Kidney glomerular epithelial cell (primary cell): ENCODE results near the gene EPB42.
"Not testable (repeated sequence)": the region's sequence is repeated elsewhere in the genome, so short reads cannot be mapped to it uniquely, and the experiment has no call there.

Experiments
- DNase-seq: peaks from one replicate; lab custom pipeline; 2025; lab: John Stamatoyannopoulos, UW

Gene EPB42

DNA sequence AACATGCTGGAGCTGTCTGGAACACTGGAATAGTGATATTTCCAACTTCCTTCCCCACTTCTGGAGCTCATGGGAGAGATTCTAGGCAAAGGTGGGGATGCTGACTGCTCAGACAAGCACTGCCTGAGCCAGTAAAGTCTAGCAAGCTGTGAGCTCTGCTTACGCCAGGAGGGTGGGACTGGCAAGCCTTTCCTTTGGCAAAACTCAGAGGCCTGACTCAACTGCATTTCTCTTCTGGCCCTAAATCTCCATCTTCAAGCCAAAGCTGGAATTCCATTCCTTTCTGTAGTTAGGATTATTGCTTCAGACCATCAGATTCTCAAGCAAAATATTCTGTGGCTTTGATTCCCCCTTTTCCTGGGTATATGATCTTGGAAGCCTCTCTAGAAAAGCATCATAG, 20.3 kb upstream of the EPB42 start:
- no peak for DNase-seq

DNA sequence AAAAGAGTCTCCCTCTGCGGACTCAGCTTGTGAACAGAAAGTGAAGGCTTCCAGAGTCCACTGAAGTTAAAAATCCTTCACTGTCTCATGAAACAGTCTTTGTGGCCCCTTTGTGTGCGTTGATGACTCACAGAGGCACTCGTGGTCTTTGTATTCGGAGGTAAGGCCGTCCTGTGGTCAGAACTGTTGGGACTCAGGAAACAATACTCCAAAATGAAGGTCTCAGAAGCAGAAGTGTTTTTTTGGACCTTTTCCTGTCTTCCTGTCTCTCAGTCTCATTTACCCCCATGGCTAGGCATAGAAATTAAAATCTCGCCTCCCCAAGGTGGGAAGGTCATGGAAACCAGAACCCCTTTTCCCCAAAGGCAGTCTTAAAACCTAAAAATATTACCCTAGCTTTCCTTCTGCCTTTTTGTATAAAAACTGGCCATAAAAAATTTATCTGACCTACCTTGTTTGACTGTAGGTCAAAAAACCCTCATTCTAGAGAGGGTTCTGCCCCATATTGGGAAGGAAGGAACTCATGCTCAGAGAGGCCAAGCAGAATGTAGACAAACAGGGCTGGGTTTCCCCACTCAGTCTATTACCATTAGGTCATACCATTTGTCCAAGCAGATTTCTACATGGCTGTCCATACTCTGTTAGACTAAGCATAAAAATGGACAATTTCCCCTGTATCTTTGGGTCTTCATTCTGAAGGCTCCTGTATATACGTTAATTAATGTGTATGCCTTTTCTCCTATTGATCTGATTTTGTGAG, 19.1 kb upstream of the EPB42 start:
- no peak for DNase-seq

DNA sequence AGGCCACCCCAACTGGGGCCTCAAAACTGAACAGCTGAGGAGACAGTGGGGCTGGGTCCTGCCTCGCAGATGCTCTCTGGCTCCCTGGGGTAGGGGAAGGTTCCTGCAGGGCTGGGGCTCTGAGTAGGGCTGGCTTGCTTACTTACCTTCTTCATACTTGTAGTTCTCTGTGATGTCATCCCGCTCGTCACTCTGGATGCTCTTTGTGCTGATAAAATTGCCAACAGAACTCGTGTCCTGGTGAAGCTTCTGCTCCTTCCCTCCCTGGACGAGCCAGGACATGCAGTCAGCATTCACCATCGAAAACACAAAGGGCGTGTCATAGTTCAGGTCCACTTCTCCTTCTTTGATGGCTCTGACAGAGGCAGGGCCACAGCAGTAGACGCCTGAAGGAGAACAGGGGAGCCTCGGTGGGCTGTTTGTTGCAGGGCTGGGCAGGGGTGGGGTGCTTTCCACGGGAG, 17.9 kb upstream of the EPB42 start:
- DNase-seq, result no peak

DNA sequence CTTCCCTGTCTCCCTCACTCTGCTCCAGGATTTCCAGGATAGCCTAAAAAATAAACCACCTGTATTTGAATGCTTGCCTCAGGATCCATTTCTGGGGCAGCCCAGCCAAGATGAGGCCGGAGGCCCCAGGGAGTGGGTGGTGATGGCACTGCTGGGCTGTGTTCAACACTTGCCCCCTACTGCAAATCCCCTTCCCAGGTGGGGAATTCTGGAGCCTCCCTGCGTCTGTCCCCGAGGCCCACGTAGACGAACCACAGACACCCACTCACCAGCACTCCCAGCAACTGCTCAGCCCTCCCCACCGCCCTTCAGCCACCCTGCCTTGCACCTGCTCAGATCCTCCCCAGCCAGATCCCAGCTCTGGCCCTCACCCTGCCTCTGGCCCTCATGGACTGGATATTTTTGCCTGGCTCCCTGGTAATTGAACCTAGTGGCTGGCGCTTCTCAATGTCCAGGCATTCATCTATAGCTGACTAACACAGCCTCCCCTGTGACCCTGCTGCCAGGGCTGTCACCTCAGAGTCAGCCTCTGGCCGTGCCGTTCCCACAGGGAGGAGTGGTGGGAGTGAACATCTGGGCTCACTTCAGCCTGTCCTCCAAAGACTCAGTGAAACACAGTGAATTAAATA, 17.1 kb upstream of the EPB42 start:
- DNase-seq, result no peak

DNA sequence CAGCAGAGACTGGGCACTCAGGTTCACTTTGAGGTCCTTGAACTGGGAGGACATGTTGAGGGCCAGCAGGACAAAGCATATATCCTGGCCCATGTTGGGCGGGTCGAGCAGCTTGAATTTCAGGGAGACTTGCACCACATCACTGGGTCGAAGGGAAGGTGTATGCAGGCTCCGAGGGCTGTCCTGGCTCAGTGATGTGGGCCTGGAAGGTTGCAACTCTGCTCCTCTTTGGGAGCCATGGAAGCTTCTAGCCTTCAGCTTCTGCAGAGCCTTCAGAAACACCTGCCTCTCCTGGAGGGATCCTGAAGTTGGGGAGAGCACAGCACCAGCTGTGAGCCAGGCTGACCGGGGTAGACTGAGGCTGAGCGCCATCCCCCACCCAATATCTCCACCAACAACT, 14.7 kb upstream of the EPB42 start:
- no peak for DNase-seq

DNA sequence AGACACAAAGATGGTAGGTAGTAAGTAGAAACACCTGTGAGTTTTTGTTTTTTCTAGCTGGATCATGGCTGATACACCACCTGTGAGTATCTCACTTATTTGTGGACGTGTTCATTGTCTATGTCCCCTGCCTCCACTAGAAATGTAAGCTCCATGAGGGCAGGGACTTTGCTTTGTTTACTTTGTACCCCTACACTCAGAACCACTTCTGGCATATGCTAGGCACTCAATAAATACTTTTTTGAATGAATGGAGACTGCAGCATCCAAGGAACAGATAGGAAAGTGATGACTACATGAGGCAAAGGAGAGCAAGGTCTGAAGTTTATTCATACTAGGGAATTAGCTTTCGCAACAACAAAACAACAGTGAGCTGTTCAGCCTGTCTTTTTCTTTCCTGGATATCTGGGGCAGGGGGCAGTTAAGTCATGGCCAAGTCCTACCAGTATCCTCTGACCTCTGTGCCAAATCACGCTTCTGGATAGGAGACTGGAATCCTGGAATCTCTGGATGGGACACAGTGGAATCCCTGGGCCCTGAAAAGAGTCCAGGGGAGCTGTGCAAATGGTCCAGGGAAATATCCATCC, 11.6 kb upstream of the EPB42 start:
- no peak for DNase-seq

- no peak for DNase-seq
Observed at GRCh38 chr15:43230640-43231115, 9.9 kb upstream of the EPB42 start.

GRCh38 chr15:43229977-43230376, 9.2 kb upstream of the EPB42 start:
- DNase-seq, result no peak

- no peak for DNase-seq
Observed at GRCh38 chr15:43226436-43227305, 5.9 kb upstream of the EPB42 start.

DNA sequence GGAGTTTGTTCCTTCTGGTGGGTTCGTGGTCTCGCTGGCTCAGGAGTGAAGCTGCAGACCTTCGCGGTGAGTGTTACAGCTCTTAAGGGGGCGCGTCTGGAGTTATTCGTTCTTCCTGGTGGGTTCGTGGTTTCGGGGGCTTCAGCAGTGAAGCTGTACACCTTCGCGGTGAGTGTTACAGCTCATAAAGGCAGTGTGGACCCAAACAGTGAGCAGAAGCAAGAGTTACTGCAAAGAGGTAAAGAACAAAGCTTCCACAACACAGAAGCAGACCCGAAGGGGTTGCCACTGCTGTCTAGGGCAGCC, 5.1 kb upstream of the EPB42 start:
- DNase-seq, result not testable (repeated sequence)

DNA sequence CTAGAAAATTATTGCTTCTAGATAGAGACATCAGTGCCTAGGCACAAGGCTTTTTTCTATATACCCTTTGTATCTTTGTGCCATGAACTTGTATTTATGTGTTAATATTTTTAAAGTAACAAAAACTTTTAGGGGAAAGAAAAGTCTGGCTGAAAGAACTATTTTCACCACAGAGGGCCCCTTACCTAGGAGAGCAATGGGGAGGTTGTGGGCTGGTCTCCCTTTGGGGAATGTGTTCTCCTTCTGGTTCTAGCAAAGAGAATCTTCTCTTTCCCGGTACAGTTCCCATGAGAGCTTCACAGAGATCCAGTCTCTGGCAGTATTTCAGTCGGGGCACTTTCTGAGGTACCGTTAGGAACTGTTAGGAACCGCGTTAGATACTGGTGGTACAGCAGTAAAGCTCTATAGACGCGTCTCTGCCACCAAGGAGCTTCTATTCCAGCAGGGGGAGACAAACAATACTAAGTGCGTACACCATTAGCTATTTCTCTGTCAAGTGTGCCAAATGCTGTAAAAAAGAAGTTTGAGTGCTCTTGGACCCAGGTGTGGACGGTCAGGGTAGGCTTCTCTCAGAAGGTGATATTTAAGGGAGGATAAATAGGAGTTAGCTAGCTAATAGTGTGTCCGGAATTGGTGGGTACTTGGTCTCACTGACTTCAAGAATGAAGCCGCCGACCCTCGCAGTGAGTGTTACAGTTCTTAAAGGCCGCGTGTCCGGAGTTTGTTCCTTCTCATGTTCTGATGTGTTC, 4.6 kb upstream of the EPB42 start:
- DNase-seq, result peak; percentile 38

GRCh38 chr15:43221422-43221821, 604 bp upstream of the EPB42 start:
- DNase-seq, result no peak

- no peak for DNase-seq
Observed at GRCh38 chr15:43219929-43220928, 589 bp downstream of the EPB42 start.

- no peak for DNase-seq
Observed at GRCh38 chr15:43218908-43219706, 1.7 kb downstream of the EPB42 start.

- DNase-seq, result no peak
Observed at GRCh38 chr15:43215961-43216360, 4.9 kb downstream of the EPB42 start.

- no peak for DNase-seq
Observed at GRCh38 chr15:43214592-43215295, 6.1 kb downstream of the EPB42 start.

GRCh38 chr15:43214169-43214568, 6.6 kb downstream of the EPB42 start:
- no peak for DNase-seq

DNA sequence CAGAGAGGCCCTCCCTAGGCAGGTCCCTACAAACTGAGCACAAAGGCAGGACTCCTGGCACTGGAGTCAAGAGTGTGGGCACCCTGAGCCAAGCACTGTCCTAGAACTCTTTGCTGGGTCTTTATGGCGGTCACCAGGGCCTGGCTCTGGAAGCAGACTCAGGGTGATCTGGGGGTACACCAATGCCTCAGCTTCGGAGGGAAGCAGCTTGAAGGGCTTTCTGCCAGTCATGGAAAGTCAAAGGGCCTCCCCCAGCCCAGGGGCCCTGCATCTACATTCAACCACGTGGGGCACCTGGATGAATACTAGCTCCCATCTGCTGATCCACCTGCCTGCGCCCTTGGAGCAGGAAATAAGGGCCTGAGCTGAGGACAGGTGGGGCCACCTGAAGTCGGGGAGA, 7.4 kb downstream of the EPB42 start:
- DNase-seq, result no peak

DNA sequence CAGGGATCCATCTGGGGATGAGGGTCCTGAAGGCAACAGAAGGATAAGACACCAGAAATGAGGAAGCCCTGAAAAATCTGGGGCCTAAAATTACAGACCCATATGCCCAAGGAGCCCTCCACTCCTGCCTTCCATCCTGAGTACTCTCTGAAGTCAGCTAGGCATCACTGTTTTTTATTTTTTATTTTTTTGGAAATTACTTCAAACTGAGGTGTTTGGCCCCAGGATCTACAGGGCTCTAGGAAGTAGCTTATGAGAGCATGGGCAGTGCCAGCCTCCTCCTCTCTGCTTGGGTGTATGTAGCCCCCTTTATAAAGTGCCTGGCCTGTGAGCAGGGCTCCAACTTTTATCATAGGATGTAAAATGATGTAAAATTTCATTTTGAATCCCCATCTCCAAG, 7.9 kb downstream of the EPB42 start:
- no peak for DNase-seq
